OCI-LY7 (cell line): ENCODE measurements around the gene ITGB2. TPM values are rescaled to one million over a fixed set of nuclear protein-coding genes. Genes with fewer than 3 reads are reported as not detected.
A peak's percentile ranks its signal among the peaks of the same experiment; 100 is the strongest.

ENCODE experiments used
- BruUV-seq: library from RNA; stranded (reverse); fragments of 400-500 nt; replicated peaks from 2 replicates; lab custom pipeline; 2021; lab: Mats Ljungman, UMichigan
- CTCF ChIA-PET: fragments of 300-600 bp; sonication (Branson Sonifier 250); formaldehyde crosslinking; loops from one replicate; lab custom pipeline; 2022; ENCODE audit warnings: antibody characterized with exemption; ENCODE audit not compliant: unreplicated experiment; lab: Charles Lee
- POLR2A ChIA-PET: fragments of 300-600 bp; sonication (Branson Sonifier 250); formaldehyde crosslinking; loops from one replicate; lab custom pipeline; 2022; ENCODE audit warnings: antibody characterized with exemption; lab: Charles Lee
- DNase-seq: peaks from one replicate; pipeline ENCODE4 v3.0.0-alpha.2; 2015; ENCODE audit warnings: low spot score
- H2AFZ ChIP-seq: fragments of 200-600 bp; sonication (generic), shearing (Covaris generic); 2 replicates; pipeline ENCODE4 v1.6.1; 2014; ENCODE audit warnings: mild to moderate bottlenecking, antibody characterized with exemption, low read length, moderate library complexity
- H3K27ac ChIP-seq: fragments of 200-600 bp; sonication (generic); 2 replicates; pipeline ENCODE4 v1.5.1; 2014; ENCODE audit warnings: mixed run types, low read depth, mild to moderate bottlenecking, moderate library complexity, low read length, inconsistent platforms; ENCODE audit not compliant: poor library complexity, severe bottlenecking
- H3K36me3 ChIP-seq: fragments of 200-600 bp; sonication (generic); 2 replicates; pipeline ENCODE4 v1.6.1; 2014; ENCODE audit warnings: mild to moderate bottlenecking, antibody characterized with exemption, low read length, moderate library complexity, mixed read lengths; ENCODE audit not compliant: insufficient read depth
- H3K4me1 ChIP-seq: fragments of 200-600 bp; sonication (generic); 2 replicates; pipeline ENCODE4 v1.5.1; 2014; ENCODE audit warnings: mild to moderate bottlenecking, low read length; ENCODE audit not compliant: insufficient read depth, poor library complexity, severe bottlenecking
- H3K4me2 ChIP-seq: fragments of 200-600 bp; sonication (generic); 2 replicates; pipeline ENCODE4 v1.6.1; 2014; ENCODE audit warnings: mild to moderate bottlenecking, low read length
- H3K4me3 ChIP-seq: fragments of 200-600 bp; sonication (generic); 2 replicates; pipeline ENCODE4 v1.5.1; 2014; ENCODE audit warnings: mild to moderate bottlenecking, low read depth, low read length; ENCODE audit not compliant: poor library complexity, severe bottlenecking
- H3K79me2 ChIP-seq: fragments of 200-600 bp; sonication (generic); 2 replicates; pipeline ENCODE4 v1.6.1; 2016; ENCODE audit warnings: low read depth, mild to moderate bottlenecking, low read length, moderate library complexity, mixed read lengths; ENCODE audit not compliant: insufficient read depth
- H3K9me2 ChIP-seq: fragments of 200-600 bp; sonication (generic); 2 replicates; pipeline ENCODE4 v1.6.1; 2016; ENCODE audit warnings: mild to moderate bottlenecking, low read length, mixed read lengths; ENCODE audit not compliant: insufficient read depth
- H3K9me3 ChIP-seq: fragments of 200-600 bp; sonication (generic); 2 replicates; pipeline ENCODE4 v1.6.1; 2014; ENCODE audit warnings: mild to moderate bottlenecking, mixed run types, low read length, mixed read lengths
- H4K20me1 ChIP-seq: fragments of 200-600 bp; sonication (generic); 2 replicates; pipeline ENCODE4 v1.6.1; 2014; ENCODE audit warnings: mild to moderate bottlenecking, antibody characterized with exemption, low read length, moderate library complexity, mixed read lengths; ENCODE audit not compliant: insufficient read depth
- CTCF ChIP-seq: fragments of 200-600 bp; sonication (generic); conservative IDR thresholded peaks from 2 replicates; pipeline ENCODE4 v1.5.1; 2014; ENCODE audit warnings: mild to moderate bottlenecking, antibody characterized with exemption, low read length, moderate library complexity, mixed read lengths
- EZH2phosphoT487 ChIP-seq: fragments of 200-600 bp; sonication (generic); IDR thresholded peaks from 2 replicates; pipeline ENCODE4 v1.6.1; 2018; ENCODE audit warnings: low read depth, borderline replicate concordance, mild to moderate bottlenecking, mixed run types, antibody characterized with exemption, low read length, moderate library complexity, mixed read lengths
- intact Hi-C: fragments of 100-400 bp; cut with micrococcal nuclease; formaldehyde crosslinking; loops from one replicate; pipeline ENCODE4 v1.10.0; 2022; ENCODE audit not compliant: unreplicated experiment
- total RNA-seq, 2 experiments: library from RNA; depleted of rRNA in 1 of 2; stranded (reverse); fragments of >200 nt in 1 of 2; shearing (Covaris generic) in 1 of 2; gene quantifications; 2 replicates each; pipeline ENCODE4 v1.2.3, GENCODE V29; 2014 to 2022

ITGB2 gene
- total RNA-seq, 2 experiments from 2014 or later = 11.6 to 78.9 TPM

DNA sequence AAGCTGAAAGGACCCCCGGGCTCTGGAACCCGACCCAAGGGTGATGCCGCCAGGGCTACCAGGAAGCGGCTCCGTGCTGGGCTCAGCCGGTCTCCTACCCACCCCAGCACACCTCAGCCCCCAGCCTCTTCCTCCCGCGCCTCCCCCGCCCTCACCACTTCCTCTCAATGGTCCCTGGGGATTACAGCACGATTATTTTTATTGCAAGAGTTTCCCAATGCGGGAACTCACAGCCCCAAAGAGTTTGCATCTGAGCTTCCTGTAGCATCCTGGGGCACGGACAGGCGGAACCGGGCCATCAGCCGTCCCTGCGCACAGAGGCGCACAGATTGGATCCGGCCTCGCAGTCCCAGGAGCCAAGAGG is 10.4 kb upstream of the ITGB2 start:
- peak overlapping the region; percentile 90 for H3K4me2 ChIP-seq
- POLR2A ChIA-PET = interaction anchor here (1.4 kb wide), 1 partner anchor 17 kb away, joined by 3 read pairs; no protein-coding TSS in a partner anchor
- H3K4me1 ChIP-seq = peaks cover 57% of the 10 kb centered on the region
- no peaks in the 10 kb centered on the region for H4K20me1 ChIP-seq
- peak overlapping the region; percentile 57 for H3K4me3 ChIP-seq
- TF ChIP-seq EZH2phosphoT487 (no peak), CTCF (no peak)
- H2AFZ ChIP-seq = no peak overlapping the region
- H3K9me3 ChIP-seq = no peaks in the 10 kb centered on the region
- no peaks in the 10 kb centered on the region for H3K36me3 ChIP-seq
- peak; percentile 93 for DNase-seq
- CTCF ChIA-PET = no interaction called here
- intact Hi-C loops = loop anchor here (2.0 to 5.0 kb wide), 2 partner anchors 16 to 114 kb away; partner anchors contain the start of gene SUMO3
- H3K9me2 ChIP-seq = no peaks in the 10 kb centered on the region
- peak overlapping the region; percentile 39 for H3K27ac ChIP-seq
- no peaks in the 10 kb centered on the region for H3K79me2 ChIP-seq
- BruUV-seq = no TSS peak

- TF ChIP-seq CTCF = no peak
- TF ChIP-seq EZH2phosphoT487 = no peak
- intact Hi-C loops = loop anchor here (2.0 to 5.0 kb wide), 2 partner anchors 16 to 113 kb away; partner anchors contain the start of gene SUMO3
- CTCF ChIA-PET = no interaction called here
- Histone ChIP-seq H3K79me2 (no peaks in the 10 kb centered on the region), H3K4me3 (peak overlapping the region; percentile 57), H4K20me1 (no peaks in the 10 kb centered on the region), H3K9me2 (no peaks in the 10 kb centered on the region), H3K9me3 (no peaks in the 10 kb centered on the region), H3K36me3 (no peaks in the 10 kb centered on the region), H3K4me1 (peaks cover 57% of the 10 kb centered on the region), H3K27ac (peak overlapping the region; percentile 39), H3K4me2 (peak overlapping the region; percentile 90), H2AFZ (no peak overlapping the region)
- peak; percentile 47 for DNase-seq
- POLR2A ChIA-PET = no interaction called here
- BruUV-seq = no TSS peak
These were observed 9.9 kb upstream of the ITGB2 start for GRCh38 chr21:44930543-44930981.
